SK-N-SH (cell line): ENCODE data around the gene NSD1. TPM values are rescaled to one million over a fixed set of nuclear protein-coding genes. Genes with fewer than 3 reads are reported as not detected.

Source experiments
- CTCF ChIA-PET: fragments of 300-600, 350-600 bp; formaldehyde crosslinking; extraction: SDS; loops from one replicate; lab custom pipeline; 2021; lab: Yijun Ruan, JAX
- POLR2A ChIA-PET: fragments of 350-600 bp; sonication (Branson Sonifier 250); formaldehyde crosslinking; extraction: SDS; loops from one replicate; lab custom pipeline; 2020; ENCODE audit warnings: antibody characterized with exemption, inconsistent platforms; lab: Yijun Ruan, JAX
- DNase-seq: peaks from one replicate; pipeline ENCODE4 v3.0.0; 2012
- H2AFZ ChIP-seq: fragments of 200-600 bp; sonication (generic); 2 replicates; pipeline ENCODE4 v1.8.1; 2016; ENCODE audit warnings: antibody characterized with exemption, mild to moderate bottlenecking, low read depth
- H3F3A ChIP-seq: fragments of 200-600 bp; sonication (generic); replicated peaks from 2 replicates; pipeline ENCODE3; 2016; ENCODE audit warnings: antibody characterized with exemption, mild to moderate bottlenecking; ENCODE audit not compliant: insufficient read depth
- H3K27ac ChIP-seq, 2 experiments: fragments of 200-500 bp in 1 of 2; fragments of 200-600 bp in 1 of 2; sonication (Bioruptor generic) in 1 of 2; sonication (generic), shearing (Covaris generic) in 1 of 2; 2 replicates each; pipeline versions ENCODE4 v1.5.1 to v1.6.1; 2014 to 2016; ENCODE audit warnings: low read depth in 2 of 2, inconsistent platforms in 1 of 2, low read length in 1 of 2, mild to moderate bottlenecking in 1 of 2, mixed read lengths in 1 of 2
- H3K27me3 ChIP-seq: fragments of 200-600 bp; sonication (generic), shearing (Covaris generic); 2 replicates; pipeline ENCODE4 v1.6.1; 2016; ENCODE audit warnings: mixed run types; ENCODE audit not compliant: insufficient read depth
- H3K36me3 ChIP-seq, 2 experiments: fragments of 200-500 bp in 1 of 2; fragments of 200-600 bp in 1 of 2; sonication (Bioruptor generic) in 1 of 2; sonication (generic) in 1 of 2; replicated peaks in 1 of 2; 2 replicates each; pipeline versions ENCODE3 to v1.5.1; 2014 to 2016; ENCODE audit warnings: low read length in 1 of 2, mild to moderate bottlenecking in 1 of 2; ENCODE audit not compliant: insufficient read depth in 2 of 2, control insufficient read depth in 1 of 2
- H3K4me1 ChIP-seq, 2 experiments: fragments of 200-500 bp in 1 of 2; fragments of 200-600 bp in 1 of 2; sonication (Bioruptor generic) in 1 of 2; sonication (generic), shearing (Covaris generic) in 1 of 2; 2 replicates each; pipeline versions ENCODE4 v1.5.1 to v1.6.1; 2014 to 2016; ENCODE audit warnings: low read depth in 1 of 2, low read length in 1 of 2, mixed run types in 1 of 2; ENCODE audit not compliant: insufficient read depth in 2 of 2, control insufficient read depth in 1 of 2
- H3K4me2 ChIP-seq: fragments of 200-600 bp; sonication (generic), shearing (Covaris generic); 2 replicates; pipeline ENCODE4 v1.6.1; 2017; ENCODE audit warnings: mixed run types
- H3K4me3 ChIP-seq, 2 experiments: fragments of 200-500 bp in 1 of 2; fragments of 200-600 bp in 1 of 2; sonication (Bioruptor generic) in 1 of 2; sonication (generic), shearing (Covaris generic) in 1 of 2; 2 replicates each; pipeline versions ENCODE4 v1.5.1 to v1.8.1; 2014 to 2016; ENCODE audit warnings: low read depth in 2 of 2, inconsistent platforms in 1 of 2, low read length in 1 of 2, mild to moderate bottlenecking in 1 of 2, mixed read lengths in 1 of 2, moderate library complexity in 1 of 2
- H3K79me2 ChIP-seq: fragments of 200-600 bp; sonication (generic); 2 replicates; pipeline ENCODE4 v1.8.1; 2017; ENCODE audit warnings: mild to moderate bottlenecking; ENCODE audit not compliant: insufficient read depth
- H3K9ac ChIP-seq: fragments of 200-600 bp; sonication (generic); 2 replicates; pipeline ENCODE4 v1.6.1; 2017; ENCODE audit warnings: mixed run types
- H3K9me2 ChIP-seq: fragments of 200-600 bp; sonication (generic); 2 replicates; pipeline ENCODE4 v1.6.1; 2017; ENCODE audit warnings: mixed run types
- H3K9me3 ChIP-seq: fragments of 200-600 bp; sonication (generic); 2 replicates; pipeline ENCODE4 v1.6.1; 2017; ENCODE audit warnings: mixed run types, mild to moderate bottlenecking, moderate library complexity
- H4K20me1 ChIP-seq: fragments of 200-600 bp; sonication (generic); 2 replicates; pipeline ENCODE4 v1.6.1; 2017; ENCODE audit warnings: mild to moderate bottlenecking, mixed run types; ENCODE audit not compliant: insufficient read depth
- EZH2phosphoT487 ChIP-seq: fragments of 200-600 bp; sonication (generic); IDR thresholded peaks from 2 replicates; pipeline ENCODE4 v1.6.1; 2017; ENCODE audit warnings: low read depth, mixed run types, mild to moderate bottlenecking, antibody characterized with exemption, moderate library complexity, borderline replicate concordance
- FOSL2 ChIP-seq: IDR thresholded peaks from 2 replicates; pipeline ENCODE4 v1.4.0; 2012; ENCODE audit warnings: low read depth, mild to moderate bottlenecking, moderate library complexity, borderline replicate concordance
- FOXJ3 ChIP-seq: sonication (generic); formaldehyde crosslinking; IDR thresholded peaks from 2 replicates; pipeline ENCODE4 v1.5.1; 2020; ENCODE audit warnings: mild to moderate bottlenecking, missing genetic modification reagents
- GABPA ChIP-seq: IDR thresholded peaks from 2 replicates; pipeline ENCODE4 v1.4.0; 2012; ENCODE audit warnings: low read depth, mild to moderate bottlenecking
- GATA2 ChIP-seq: sonication (generic); formaldehyde crosslinking; IDR thresholded peaks from 2 replicates; pipeline ENCODE4 v1.5.0; 2020; ENCODE audit warnings: mild to moderate bottlenecking, missing genetic modification reagents
- MEF2A ChIP-seq: IDR thresholded peaks from 2 replicates; pipeline ENCODE4 v1.4.0; 2012; ENCODE audit warnings: low read depth, borderline replicate concordance
- NRF1 ChIP-seq: IDR thresholded peaks from 2 replicates; pipeline ENCODE4 v1.6.1; 2012; ENCODE audit warnings: low read depth, mild to moderate bottlenecking, low read length
- POLR2AphosphoS5 ChIP-seq: IDR thresholded peaks from 2 replicates; pipeline ENCODE4 v1.6.1; 2012; ENCODE audit warnings: low read depth, low read length
- RAD21 ChIP-seq: IDR thresholded peaks from 2 replicates; pipeline ENCODE4 v1.6.1; 2012; ENCODE audit warnings: mild to moderate bottlenecking, low read length
- RFX5 ChIP-seq: IDR thresholded peaks from 2 replicates; pipeline ENCODE4 v1.6.1; 2012; ENCODE audit warnings: mild to moderate bottlenecking, improper control_type of control experiment, low read length
- RXRA ChIP-seq: IDR thresholded peaks from 2 replicates; pipeline ENCODE4 v1.4.0; 2012; ENCODE audit warnings: low read depth, mild to moderate bottlenecking, borderline replicate concordance
- TAF1 ChIP-seq: IDR thresholded peaks from 2 replicates; pipeline ENCODE4 v1.6.1; 2012; ENCODE audit warnings: low read depth, mild to moderate bottlenecking, low read length, moderate library complexity, borderline replicate concordance
- TCF12 ChIP-seq: IDR thresholded peaks from 2 replicates; pipeline ENCODE4 v1.4.0; 2012
- WGBS: methylation state at CpG from one replicate; pipeline ENCODE4 v1.1.6; 2017; ENCODE audit warnings: low lambda C conversion rate; 5-methylcytosine and 5-hydroxymethylcytosine counted together
- polyA plus RNA-seq, 3 experiments: library from polyadenylated mRNA; depleted of rRNA; stranded (reverse); fragments of >200 nt; gene quantifications; 2 replicates each; pipeline ENCODE4 v1.2.3, GENCODE V29; 2012
- TF ChIP-seq, protein P1 (sequence below): fragments of 150-350 bp; IDR thresholded peaks from 2 replicates; pipeline ENCODE4 v1.6.1; 2017; ENCODE audit warnings: antibody characterized with exemption, low read length, low read depth, borderline replicate concordance
- TF ChIP-seq, protein P2 (sequence below): IDR thresholded peaks from 2 replicates; pipeline ENCODE4 v1.4.0; 2012; ENCODE audit warnings: low read depth, borderline replicate concordance
- TF ChIP-seq, protein P3 (sequence below): IDR thresholded peaks from 2 replicates; pipeline ENCODE4; 2012
- TF ChIP-seq, protein P4 (sequence below): IDR thresholded peaks from 2 replicates; pipeline ENCODE4 v1.4.0; 2012; ENCODE audit warnings: low read depth, borderline replicate concordance
- TF ChIP-seq, protein P5 (sequence below): IDR thresholded peaks from 2 replicates; pipeline ENCODE4 v1.4.0; 2012; ENCODE audit warnings: low read depth
- TF ChIP-seq, protein P6 (sequence below): fragments of 200-600 bp; sonication (generic); IDR thresholded peaks from 2 replicates; pipeline ENCODE4 v1.6.1; 2017; ENCODE audit warnings: antibody characterized with exemption, mild to moderate bottlenecking, moderate library complexity

The NSD1 gene
- polyA plus RNA-seq, 1 of the 3 experiments (the other 2 are of a cell fraction): 6.7 TPM

DNA sequence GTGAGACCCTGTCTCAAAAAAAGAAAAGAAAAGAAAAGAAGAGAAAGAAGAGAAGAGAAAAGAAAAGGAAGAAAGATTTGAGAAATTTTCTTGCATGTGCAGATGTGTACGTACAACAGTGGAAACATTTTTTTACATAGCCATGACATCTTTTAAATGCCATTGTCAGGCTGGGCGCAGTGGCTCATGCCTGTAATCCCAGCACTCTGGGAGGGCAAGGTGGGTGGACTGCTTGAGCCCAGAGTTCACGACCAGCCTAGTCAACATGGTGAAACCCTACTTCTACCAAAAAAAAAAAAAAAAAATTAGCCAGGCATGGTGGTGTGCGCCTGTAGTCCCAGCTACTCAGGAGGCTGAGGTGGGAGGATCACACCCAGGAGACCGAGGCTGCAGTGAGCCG lies 211.3 kb downstream of the NSD1 start:
- Histone ChIP-seq H3K36me3 (peaks cover 24 to 40% of the 10 kb centered on the region in 2 experiments), H3K4me3 (no peak overlapping the region), H3F3A (no peaks in the 10 kb centered on the region), H3K9me3 (no peaks in the 10 kb centered on the region), H3K4me2 (no peak overlapping the region), H3K79me2 (peaks cover 96% of the 10 kb centered on the region), H2AFZ (no peak overlapping the region), H3K27ac (no peak overlapping the region), H3K9me2 (no peaks in the 10 kb centered on the region), H3K27me3 (no peaks in the 10 kb centered on the region), H3K4me1 (peaks cover 5 to 8% of the 10 kb centered on the region in 2 experiments; a peak in 2 of 4 replicates), H4K20me1 (peaks cover 17% of the 10 kb centered on the region; the same call in 1 of the 2 replicates), H3K9ac (no peak overlapping the region)
- ChIA-PET POLR2A (no interaction called here), CTCF (interaction anchor here (1.3 to 2.5 kb wide), 3 partner anchors 11 to 58 kb away, joined by 3 to 12 read pairs (median 3); no protein-coding TSS in a partner anchor)
- DNase-seq: no peak
- WGBS: 95% methylated on average over 6 of the region's 6 CpGs
- TF ChIP-seq RXRA: no peak
- no peak for TF ChIP-seq EZH2phosphoT487
- TF ChIP-seq FOSL2: no peak
- no peak for TF ChIP-seq RAD21
- TF ChIP-seq GATA2 (CRISPR knock-in tag): no peak
- TF ChIP-seq MEF2A: no peak
- no peak for TF ChIP-seq TCF12
- TF ChIP-seq, protein P1, sequence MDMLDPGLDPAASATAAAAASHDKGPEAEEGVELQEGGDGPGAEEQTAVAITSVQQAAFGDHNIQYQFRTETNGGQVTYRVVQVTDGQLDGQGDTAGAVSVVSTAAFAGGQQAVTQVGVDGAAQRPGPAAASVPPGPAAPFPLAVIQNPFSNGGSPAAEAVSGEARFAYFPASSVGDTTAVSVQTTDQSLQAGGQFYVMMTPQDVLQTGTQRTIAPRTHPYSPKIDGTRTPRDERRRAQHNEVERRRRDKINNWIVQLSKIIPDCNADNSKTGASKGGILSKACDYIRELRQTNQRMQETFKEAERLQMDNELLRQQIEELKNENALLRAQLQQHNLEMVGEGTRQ: no peak

DNA sequence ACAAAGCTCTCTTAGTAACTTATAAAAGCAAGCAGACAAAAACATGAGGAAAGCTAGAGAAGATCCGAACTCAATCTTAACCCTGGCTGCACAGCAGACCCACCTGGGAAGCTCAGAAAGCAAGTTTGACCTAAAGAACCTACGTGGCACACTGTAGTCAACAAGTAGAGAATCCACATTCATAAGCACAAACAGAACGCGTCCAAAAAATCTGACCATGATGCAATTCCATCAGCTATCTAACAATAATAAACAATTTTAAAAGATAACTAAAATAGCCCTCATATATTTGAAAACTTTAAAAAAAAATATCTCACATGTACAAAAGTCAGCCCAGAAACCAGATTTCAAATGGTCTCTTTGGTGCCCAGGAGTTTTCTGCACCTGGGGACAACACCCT lies 213.2 kb downstream of the NSD1 start:
- DNase-seq: no peak
- Histone ChIP-seq H3K4me1 (peaks cover 5 to 19% of the 10 kb centered on the region in 2 experiments; a peak in 3 of 4 replicates), H3K9ac (no peak overlapping the region), H3K27ac (no peak overlapping the region), H3K79me2 (peaks cover 97% of the 10 kb centered on the region), H3K9me2 (no peaks in the 10 kb centered on the region), H3K9me3 (no peaks in the 10 kb centered on the region), H3K4me3 (no peak overlapping the region), H2AFZ (no peak overlapping the region), H3F3A (no peaks in the 10 kb centered on the region), H4K20me1 (peaks cover 15% of the 10 kb centered on the region; the same call in 1 of the 2 replicates), H3K4me2 (peak overlapping the region; percentile 37; the same call in 1 of the 2 replicates), H3K36me3 (peaks cover 17 to 36% of the 10 kb centered on the region in 2 experiments), H3K27me3 (no peaks in the 10 kb centered on the region)
- ChIA-PET CTCF (interaction anchor here (0.8 to 2.5 kb wide), 4 partner anchors 32 to 275 kb away, joined by 3 to 12 read pairs (median 4); no protein-coding TSS in a partner anchor), POLR2A (no interaction called here)
- WGBS: 77% methylated on average over 4 of the region's 4 CpGs
- TF ChIP-seq, protein P2, sequence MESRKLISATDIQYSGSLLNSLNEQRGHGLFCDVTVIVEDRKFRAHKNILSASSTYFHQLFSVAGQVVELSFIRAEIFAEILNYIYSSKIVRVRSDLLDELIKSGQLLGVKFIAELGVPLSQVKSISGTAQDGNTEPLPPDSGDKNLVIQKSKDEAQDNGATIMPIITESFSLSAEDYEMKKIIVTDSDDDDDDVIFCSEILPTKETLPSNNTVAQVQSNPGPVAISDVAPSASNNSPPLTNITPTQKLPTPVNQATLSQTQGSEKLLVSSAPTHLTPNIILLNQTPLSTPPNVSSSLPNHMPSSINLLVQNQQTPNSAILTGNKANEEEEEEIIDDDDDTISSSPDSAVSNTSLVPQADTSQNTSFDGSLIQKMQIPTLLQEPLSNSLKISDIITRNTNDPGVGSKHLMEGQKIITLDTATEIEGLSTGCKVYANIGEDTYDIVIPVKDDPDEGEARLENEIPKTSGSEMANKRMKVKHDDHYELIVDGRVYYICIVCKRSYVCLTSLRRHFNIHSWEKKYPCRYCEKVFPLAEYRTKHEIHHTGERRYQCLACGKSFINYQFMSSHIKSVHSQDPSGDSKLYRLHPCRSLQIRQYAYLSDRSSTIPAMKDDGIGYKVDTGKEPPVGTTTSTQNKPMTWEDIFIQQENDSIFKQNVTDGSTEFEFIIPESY: no peak
- TF ChIP-seq, protein P3, sequence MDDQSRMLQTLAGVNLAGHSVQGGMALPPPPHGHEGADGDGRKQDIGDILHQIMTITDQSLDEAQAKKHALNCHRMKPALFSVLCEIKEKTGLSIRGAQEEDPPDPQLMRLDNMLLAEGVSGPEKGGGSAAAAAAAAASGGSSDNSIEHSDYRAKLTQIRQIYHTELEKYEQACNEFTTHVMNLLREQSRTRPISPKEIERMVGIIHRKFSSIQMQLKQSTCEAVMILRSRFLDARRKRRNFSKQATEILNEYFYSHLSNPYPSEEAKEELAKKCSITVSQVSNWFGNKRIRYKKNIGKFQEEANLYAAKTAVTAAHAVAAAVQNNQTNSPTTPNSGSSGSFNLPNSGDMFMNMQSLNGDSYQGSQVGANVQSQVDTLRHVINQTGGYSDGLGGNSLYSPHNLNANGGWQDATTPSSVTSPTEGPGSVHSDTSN: no peak
- no peak for TF ChIP-seq RFX5
- no peak for TF ChIP-seq GATA2 (CRISPR knock-in tag)
- TF ChIP-seq, protein P4, sequence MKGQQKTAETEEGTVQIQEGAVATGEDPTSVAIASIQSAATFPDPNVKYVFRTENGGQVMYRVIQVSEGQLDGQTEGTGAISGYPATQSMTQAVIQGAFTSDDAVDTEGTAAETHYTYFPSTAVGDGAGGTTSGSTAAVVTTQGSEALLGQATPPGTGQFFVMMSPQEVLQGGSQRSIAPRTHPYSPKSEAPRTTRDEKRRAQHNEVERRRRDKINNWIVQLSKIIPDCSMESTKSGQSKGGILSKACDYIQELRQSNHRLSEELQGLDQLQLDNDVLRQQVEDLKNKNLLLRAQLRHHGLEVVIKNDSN: no peak
- no peak for TF ChIP-seq GABPA
- TF ChIP-seq NRF1: no peak
- no peak for TF ChIP-seq POLR2AphosphoS5
- TF ChIP-seq TAF1: no peak
- TF ChIP-seq, protein P5, sequence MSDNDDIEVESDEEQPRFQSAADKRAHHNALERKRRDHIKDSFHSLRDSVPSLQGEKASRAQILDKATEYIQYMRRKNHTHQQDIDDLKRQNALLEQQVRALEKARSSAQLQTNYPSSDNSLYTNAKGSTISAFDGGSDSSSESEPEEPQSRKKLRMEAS: no peak
- no peak for TF ChIP-seq EZH2phosphoT487
- TF ChIP-seq FOXJ3 (CRISPR knock-in tag): no peak
- TF ChIP-seq, protein P6, sequence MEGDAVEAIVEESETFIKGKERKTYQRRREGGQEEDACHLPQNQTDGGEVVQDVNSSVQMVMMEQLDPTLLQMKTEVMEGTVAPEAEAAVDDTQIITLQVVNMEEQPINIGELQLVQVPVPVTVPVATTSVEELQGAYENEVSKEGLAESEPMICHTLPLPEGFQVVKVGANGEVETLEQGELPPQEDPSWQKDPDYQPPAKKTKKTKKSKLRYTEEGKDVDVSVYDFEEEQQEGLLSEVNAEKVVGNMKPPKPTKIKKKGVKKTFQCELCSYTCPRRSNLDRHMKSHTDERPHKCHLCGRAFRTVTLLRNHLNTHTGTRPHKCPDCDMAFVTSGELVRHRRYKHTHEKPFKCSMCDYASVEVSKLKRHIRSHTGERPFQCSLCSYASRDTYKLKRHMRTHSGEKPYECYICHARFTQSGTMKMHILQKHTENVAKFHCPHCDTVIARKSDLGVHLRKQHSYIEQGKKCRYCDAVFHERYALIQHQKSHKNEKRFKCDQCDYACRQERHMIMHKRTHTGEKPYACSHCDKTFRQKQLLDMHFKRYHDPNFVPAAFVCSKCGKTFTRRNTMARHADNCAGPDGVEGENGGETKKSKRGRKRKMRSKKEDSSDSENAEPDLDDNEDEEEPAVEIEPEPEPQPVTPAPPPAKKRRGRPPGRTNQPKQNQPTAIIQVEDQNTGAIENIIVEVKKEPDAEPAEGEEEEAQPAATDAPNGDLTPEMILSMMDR: no peak
- no peak for TF ChIP-seq FOSL2
